Measurements from ENCODE around the gene LBHD1. TPM values are rescaled to one million over a fixed set of nuclear protein-coding genes. Genes with fewer than 3 reads are reported as not detected.

The LBHD1 gene
- total and polyA plus RNA-seq, 2 of the 13 experiments (the other 11 are each of a cell fraction or from before 2014, with no cell fraction given) = 3.2 to 3.7 TPM

DNA sequence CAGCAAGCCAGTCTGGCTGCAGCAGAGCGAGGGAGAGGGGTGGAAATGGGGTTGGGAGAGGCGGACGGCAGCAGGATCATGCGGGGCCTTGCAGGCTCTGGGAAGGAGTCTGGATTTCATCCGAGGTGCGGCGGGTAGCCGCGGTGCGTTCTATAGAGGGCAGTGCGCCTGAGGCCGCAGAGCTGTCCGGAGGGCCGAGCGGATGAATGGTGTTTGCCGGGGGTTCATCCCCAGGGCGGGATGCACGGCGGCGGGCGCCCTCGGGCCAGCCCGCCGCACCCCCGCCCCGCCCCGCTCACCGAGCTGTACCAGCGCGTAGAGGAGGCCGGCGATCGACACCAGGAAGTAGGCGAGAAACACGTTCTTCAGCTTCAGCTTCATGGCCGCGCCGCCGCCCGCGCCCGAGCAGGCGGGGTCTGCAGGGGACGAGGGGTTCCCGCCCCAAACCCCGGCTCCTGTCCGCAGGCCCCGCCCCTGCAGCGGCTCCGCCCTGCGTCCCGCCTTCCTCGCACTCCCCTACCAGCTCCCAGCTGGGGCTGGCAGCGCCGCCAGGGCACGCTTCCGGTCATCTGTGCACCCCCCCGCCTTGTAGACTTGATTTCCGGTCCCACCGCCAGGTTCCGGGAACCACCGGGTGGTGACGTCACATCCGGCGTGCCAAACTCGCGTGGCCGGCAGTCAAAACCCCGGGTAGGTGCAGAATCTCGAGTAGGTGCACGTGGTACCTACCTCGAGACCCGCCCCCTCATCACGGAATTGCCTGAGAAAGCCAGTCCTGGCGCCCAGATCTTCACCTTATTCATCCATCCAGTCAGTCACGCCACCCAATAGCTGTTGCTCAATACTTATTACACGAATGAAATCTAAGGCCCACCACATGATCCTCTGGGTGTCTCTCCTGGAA, 50.2 kb downstream of the LBHD1 start, which contains the start of gene B3GAT3 (continued):
- TF ChIP-seq, protein P1, sequence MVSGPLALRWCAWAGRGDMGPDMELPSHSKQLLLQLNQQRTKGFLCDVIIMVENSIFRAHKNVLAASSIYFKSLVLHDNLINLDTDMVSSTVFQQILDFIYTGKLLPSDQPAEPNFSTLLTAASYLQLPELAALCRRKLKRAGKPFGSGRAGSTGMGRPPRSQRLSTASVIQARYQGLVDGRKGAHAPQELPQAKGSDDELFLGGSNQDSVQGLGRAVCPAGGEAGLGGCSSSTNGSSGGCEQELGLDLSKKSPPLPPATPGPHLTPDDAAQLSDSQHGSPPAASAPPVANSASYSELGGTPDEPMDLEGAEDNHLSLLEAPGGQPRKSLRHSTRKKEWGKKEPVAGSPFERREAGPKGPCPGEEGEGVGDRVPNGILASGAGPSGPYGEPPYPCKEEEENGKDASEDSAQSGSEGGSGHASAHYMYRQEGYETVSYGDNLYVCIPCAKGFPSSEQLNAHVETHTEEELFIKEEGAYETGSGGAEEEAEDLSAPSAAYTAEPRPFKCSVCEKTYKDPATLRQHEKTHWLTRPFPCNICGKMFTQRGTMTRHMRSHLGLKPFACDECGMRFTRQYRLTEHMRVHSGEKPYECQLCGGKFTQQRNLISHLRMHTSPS (CRISPR knock-in tag; IDR thresholded peaks at IDR 0.05; ENCODE audit: low read depth) = peak; percentile 55
- TF ChIP-seq CENPX (CRISPR knock-in tag; IDR thresholded peaks at IDR 0.05) (no peak), ATRX (CRISPR knock-in tag; IDR thresholded peaks at IDR 0.05; ENCODE audit: borderline replicate concordance) (no peak; the same call in 1 of the 2 replicates), CENPT (CRISPR knock-in tag; IDR thresholded peaks at IDR 0.05; ENCODE audit: low read depth) (no peak), ZNF841 (CRISPR knock-in tag; IDR thresholded peaks at IDR 0.05; ENCODE audit: borderline replicate concordance) (peak; percentile 53; the same call in 1 of the 2 replicates), ZNF3 (CRISPR knock-in tag; IDR thresholded peaks at IDR 0.05) (no peak), SMAD9 (CRISPR knock-in tag; IDR thresholded peaks at IDR 0.05) (peak; percentile 92; the same call in 1 of the 2 replicates), GATAD2A (CRISPR knock-in tag; IDR thresholded peaks at IDR 0.05) (peak; percentile 73), ZNF44 (CRISPR knock-in tag; IDR thresholded peaks at IDR 0.05) (peak; percentile 94), TCF7L2 (IDR thresholded peaks at IDR 0.05; ENCODE audit: low read depth, low read length) (no peak), ZNF484 (CRISPR knock-in tag; IDR thresholded peaks at IDR 0.05; ENCODE audit: borderline replicate concordance, low read depth) (no peak), RCOR2 (CRISPR knock-in tag; IDR thresholded peaks at IDR 0.05) (peak; percentile 60; the same call in 1 of the 2 replicates), HNF4G (IDR thresholded peaks at IDR 0.05; ENCODE audit: borderline replicate concordance, low read depth, low read length) (0 out of 2 replicates have a peak, but pooled peaks have one; percentile 6), HNF4G (CRISPR knock-in tag; IDR thresholded peaks at IDR 0.05; ENCODE audit: borderline replicate concordance, low read depth) (no peak), CHD2 (IDR thresholded peaks at IDR 0.05; ENCODE audit: low read depth, low read length) (peak; percentile 75)
- TF ChIP-seq, protein P2, sequence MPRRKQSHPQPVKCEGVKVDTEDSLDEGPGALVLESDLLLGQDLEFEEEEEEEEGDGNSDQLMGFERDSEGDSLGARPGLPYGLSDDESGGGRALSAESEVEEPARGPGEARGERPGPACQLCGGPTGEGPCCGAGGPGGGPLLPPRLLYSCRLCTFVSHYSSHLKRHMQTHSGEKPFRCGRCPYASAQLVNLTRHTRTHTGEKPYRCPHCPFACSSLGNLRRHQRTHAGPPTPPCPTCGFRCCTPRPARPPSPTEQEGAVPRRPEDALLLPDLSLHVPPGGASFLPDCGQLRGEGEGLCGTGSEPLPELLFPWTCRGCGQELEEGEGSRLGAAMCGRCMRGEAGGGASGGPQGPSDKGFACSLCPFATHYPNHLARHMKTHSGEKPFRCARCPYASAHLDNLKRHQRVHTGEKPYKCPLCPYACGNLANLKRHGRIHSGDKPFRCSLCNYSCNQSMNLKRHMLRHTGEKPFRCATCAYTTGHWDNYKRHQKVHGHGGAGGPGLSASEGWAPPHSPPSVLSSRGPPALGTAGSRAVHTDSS (CRISPR knock-in tag; conservative IDR thresholded peaks at IDR 0.05) = no peak
- TF ChIP-seq, protein P3, sequence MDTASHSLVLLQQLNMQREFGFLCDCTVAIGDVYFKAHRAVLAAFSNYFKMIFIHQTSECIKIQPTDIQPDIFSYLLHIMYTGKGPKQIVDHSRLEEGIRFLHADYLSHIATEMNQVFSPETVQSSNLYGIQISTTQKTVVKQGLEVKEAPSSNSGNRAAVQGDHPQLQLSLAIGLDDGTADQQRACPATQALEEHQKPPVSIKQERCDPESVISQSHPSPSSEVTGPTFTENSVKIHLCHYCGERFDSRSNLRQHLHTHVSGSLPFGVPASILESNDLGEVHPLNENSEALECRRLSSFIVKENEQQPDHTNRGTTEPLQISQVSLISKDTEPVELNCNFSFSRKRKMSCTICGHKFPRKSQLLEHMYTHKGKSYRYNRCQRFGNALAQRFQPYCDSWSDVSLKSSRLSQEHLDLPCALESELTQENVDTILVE (CRISPR knock-in tag; IDR thresholded peaks at IDR 0.05) = peak; percentile 97
- TF ChIP-seq, protein P4, sequence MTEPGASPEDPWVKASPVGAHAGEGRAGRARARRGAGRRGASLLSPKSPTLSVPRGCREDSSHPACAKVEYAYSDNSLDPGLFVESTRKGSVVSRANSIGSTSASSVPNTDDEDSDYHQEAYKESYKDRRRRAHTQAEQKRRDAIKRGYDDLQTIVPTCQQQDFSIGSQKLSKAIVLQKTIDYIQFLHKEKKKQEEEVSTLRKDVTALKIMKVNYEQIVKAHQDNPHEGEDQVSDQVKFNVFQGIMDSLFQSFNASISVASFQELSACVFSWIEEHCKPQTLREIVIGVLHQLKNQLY (CRISPR knock-in tag; IDR thresholded peaks at IDR 0.05) = peak; percentile 80
- TF ChIP-seq, protein P5, sequence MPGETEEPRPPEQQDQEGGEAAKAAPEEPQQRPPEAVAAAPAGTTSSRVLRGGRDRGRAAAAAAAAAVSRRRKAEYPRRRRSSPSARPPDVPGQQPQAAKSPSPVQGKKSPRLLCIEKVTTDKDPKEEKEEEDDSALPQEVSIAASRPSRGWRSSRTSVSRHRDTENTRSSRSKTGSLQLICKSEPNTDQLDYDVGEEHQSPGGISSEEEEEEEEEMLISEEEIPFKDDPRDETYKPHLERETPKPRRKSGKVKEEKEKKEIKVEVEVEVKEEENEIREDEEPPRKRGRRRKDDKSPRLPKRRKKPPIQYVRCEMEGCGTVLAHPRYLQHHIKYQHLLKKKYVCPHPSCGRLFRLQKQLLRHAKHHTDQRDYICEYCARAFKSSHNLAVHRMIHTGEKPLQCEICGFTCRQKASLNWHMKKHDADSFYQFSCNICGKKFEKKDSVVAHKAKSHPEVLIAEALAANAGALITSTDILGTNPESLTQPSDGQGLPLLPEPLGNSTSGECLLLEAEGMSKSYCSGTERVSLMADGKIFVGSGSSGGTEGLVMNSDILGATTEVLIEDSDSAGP (CRISPR knock-in tag; IDR thresholded peaks at IDR 0.05; ENCODE audit: borderline replicate concordance) = peak; percentile 84

All from HepG2 (cell line).